GM18951 (cell line): ENCODE data around the gene EXO1.
"Not testable (repeated sequence)": the region's sequence is repeated elsewhere in the genome, so short reads cannot be mapped to it uniquely, and the experiment has no call there.

Source experiments
- POLR2A ChIP-seq: IDR thresholded peaks from 4 replicates; pipeline ENCODE4 v1.6.1; 2011; ENCODE audit warnings: mild to moderate bottlenecking; ENCODE audit not compliant: insufficient read length, insufficient read depth; ENCODE audit errors: extremely low read depth
- in situ Hi-C: fragments of 300-500 bp; cut with MboI; formaldehyde crosslinking; loops from one replicate; pipeline ENCODE4 v1.12.0; 2022; ENCODE audit warnings: low sequenced_read_pairs, mixed read lengths, inconsistent platforms; ENCODE audit not compliant: unreplicated experiment

The EXO1 gene

GRCh38 chr1:241847796-241848685, at the start of gene EXO1:
Gene EXO1, plus strand, starts transcription at chr1:241848204. Its CDS starts 2,222 bp downstream, at chr1:241850426.
- in situ Hi-C loops: loop anchor here (25.0 kb wide), 1 partner anchor 311 kb away; the partner anchor contains the start of gene KMO
- TF ChIP-seq POLR2A: peak; percentile 70

GRCh38 chr1:241799416-241799815, 48.6 kb upstream of the EXO1 start:
- no peak for TF ChIP-seq POLR2A
- in situ Hi-C loops: no loop called here

- in situ Hi-C loops: no loop called here
Measured at GRCh38 chr1:241800640-241801039, 47.4 kb upstream of the EXO1 start.

DNA sequence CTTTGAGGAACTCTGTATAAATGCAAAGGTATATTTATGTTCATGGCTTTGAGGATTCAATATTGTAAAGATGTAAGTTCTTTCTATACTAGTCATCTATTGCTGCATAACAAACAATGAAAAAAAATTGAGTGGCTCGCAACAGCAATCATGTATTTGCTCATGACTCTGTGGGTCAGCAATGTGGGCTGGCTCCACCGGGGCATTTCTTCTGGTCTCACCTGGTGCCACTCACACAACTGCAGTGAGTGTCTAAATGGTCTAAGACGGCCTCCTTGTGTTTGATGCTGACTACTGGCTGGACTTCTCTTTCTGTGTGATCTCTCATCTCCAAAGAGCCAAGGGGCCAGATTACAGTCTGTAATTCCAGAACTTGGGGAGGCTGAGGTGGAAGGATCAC, 45.1 kb upstream of the EXO1 start:
- in situ Hi-C loops: no loop called here
- no peak for TF ChIP-seq POLR2A

More at GRCh38 chr1:241800640-241801039, 47.4 kb upstream of the EXO1 start:
- no peak for TF ChIP-seq POLR2A

- in situ Hi-C loops: not testable (repeated sequence)
Measured at GRCh38 chr1:241804706-241805105, 43.3 kb upstream of the EXO1 start.

DNA sequence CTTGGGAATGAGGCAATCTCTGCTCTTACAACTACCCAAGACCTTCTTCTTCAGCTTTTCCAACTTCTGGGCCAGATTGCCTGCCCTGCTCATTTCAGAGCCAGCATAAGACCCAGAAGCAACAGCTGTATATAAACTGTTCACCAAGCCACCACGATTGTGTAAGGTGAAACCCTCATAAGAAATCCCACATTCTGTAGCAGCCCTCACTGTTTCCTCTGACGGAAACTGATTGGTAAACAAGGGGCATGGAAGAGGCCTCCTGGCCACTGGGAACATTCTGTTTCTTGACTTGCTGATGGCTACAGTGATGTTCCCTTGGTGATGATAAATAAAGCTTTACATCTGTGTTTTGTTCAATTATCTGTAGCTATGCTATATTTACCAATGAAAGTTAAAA, 39.7 kb upstream of the EXO1 start:
- in situ Hi-C loops: no loop called here
- no peak for TF ChIP-seq POLR2A

- TF ChIP-seq POLR2A: no peak
Measured at GRCh38 chr1:241810769-241811405, 37.1 kb upstream of the EXO1 start.

GRCh38 chr1:241813768-241814320, 34.2 kb upstream of the EXO1 start:
- in situ Hi-C loops: no loop called here
- no peak for TF ChIP-seq POLR2A

More at GRCh38 chr1:241810769-241811405, 37.1 kb upstream of the EXO1 start:
- in situ Hi-C loops: no loop called here

GRCh38 chr1:241816008-241816407, 32.0 kb upstream of the EXO1 start:
- TF ChIP-seq POLR2A: no peak
- in situ Hi-C loops: no loop called here

DNA sequence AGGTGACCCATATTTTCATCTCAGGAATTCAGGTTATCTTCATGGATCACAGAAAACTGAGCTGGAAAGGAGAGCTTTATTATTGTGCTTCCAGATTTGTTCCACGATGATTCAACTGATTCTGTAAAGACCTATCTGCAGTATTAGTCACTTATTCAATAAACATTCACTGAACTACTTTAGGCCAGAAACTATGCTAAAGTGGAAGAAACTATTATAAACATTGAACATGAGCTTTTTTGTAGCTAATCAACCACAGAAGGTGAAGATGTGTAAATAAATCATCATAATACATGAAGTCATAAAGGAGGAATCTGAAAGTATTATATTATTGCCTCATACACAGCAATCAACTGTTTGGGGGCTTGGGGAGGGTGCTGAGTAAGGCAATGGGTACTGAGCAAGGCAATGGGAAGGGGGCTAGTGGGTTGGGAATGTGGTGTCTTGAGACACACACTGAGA, 30.6 kb upstream of the EXO1 start:
- in situ Hi-C loops: no loop called here
- TF ChIP-seq POLR2A: no peak

GRCh38 chr1:241817956-241818612, 29.9 kb upstream of the EXO1 start:
- in situ Hi-C loops: no loop called here
- TF ChIP-seq POLR2A: no peak

DNA sequence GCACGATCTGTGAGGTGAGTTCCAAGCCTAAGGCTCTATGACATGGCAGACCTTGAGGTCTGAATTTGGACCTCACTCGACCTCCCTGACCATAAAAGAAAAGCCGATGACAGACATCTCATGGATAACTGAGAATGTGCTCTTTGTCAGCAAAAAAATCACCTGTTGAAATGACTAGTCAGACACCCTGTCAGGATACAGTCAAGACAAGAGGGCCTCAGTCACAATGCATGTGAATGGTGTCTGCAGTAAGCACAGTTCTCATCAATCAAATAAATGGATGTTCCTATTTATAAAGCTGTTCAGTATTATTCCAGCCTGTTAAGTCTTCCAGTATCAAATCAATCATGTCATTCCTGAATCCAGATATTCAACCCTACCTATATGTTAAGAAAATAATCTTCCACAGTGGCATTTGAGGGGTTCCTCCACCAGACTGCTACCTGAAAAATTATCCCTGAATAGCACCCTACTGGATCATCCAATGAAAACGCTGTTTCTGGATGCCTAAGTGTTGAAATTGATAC, 28.6 kb upstream of the EXO1 start:
- no peak for TF ChIP-seq POLR2A
- in situ Hi-C loops: no loop called here

- TF ChIP-seq POLR2A: no peak
- in situ Hi-C loops: no loop called here
Measured at GRCh38 chr1:241821363-241821762, 26.6 kb upstream of the EXO1 start.
